K562 (cell line): ENCODE measurements around the gene SERTAD3. TPM values are rescaled to one million over a fixed set of nuclear protein-coding genes. Genes with fewer than 3 reads are reported as not detected.

Experiments
- CBFA2T3 ChIP-seq: fragments of 450-650 bp; IDR thresholded peaks from 2 replicates; pipeline ENCODE4 v1.6.1; 2017
- CBX8 ChIP-seq: fragments of 200-600 bp; sonication (generic); IDR thresholded peaks from 2 replicates; pipeline ENCODE4 v1.6.1; 2012; ENCODE audit warnings: borderline replicate concordance, mixed run types, low read depth, mild to moderate bottlenecking, moderate library complexity, mixed read lengths, low read length, control low read depth, inconsistent platforms; ENCODE audit not compliant: poor library complexity, severe bottlenecking; ENCODE audit errors: extremely low read depth
- DPF2 ChIP-seq: fragments of 450-650 bp; IDR thresholded peaks from 2 replicates; pipeline ENCODE4 v1.6.1; 2016
- EGR1 ChIP-seq: fragments of 450-650 bp; conservative IDR thresholded peaks from 2 replicates; pipeline ENCODE4 v1.6.1; 2017; ENCODE audit warnings: mild to moderate bottlenecking
- EP300 ChIP-seq: IDR thresholded peaks from 2 replicates; pipeline ENCODE4 v1.6.1; 2012; ENCODE audit warnings: low read length, improper control_type of control experiment
- IFI16 ChIP-seq: fragments of 250-450 bp; sonication (Bioruptor Pico); IDR thresholded peaks from 2 replicates; pipeline ENCODE4 v2.1.2; 2022; ENCODE audit warnings: mild to moderate bottlenecking, inconsistent platforms
- KDM1A ChIP-seq, 2 experiments: fragments of 450-650 bp; IDR thresholded peaks; 2 replicates each; pipeline ENCODE4 v1.6.1; 2016; ENCODE audit warnings: mild to moderate bottlenecking in 2 of 2
- KLF16 ChIP-seq: IDR thresholded peaks from 2 replicates; pipeline ENCODE4 v1.6.1; 2016; ENCODE audit warnings: antibody characterized with exemption
- LEF1 ChIP-seq: fragments of 450-650 bp; IDR thresholded peaks from 2 replicates; pipeline ENCODE4 v1.6.1; 2016; ENCODE audit warnings: mild to moderate bottlenecking
- MAZ ChIP-seq, 2 experiments: fragments of 450-650 bp in 1 of 2; sonication (generic) in 1 of 2; formaldehyde crosslinking; IDR thresholded peaks in 1 of 2; conservative IDR thresholded peaks in 1 of 2; 2 replicates each; pipeline versions ENCODE4 v1.4.0 to v1.5.0; 2020; ENCODE audit warnings: mild to moderate bottlenecking in 1 of 2, missing genetic modification reagents in 1 of 2
- MCM7 ChIP-seq, 2 experiments: fragments of 450-650 bp; IDR thresholded peaks; 2 replicates each; pipeline ENCODE4 v1.6.1; 2016 to 2018
- PHB2 ChIP-seq: fragments of 450-650 bp; IDR thresholded peaks from 2 replicates; pipeline ENCODE4 v1.6.1; 2017; ENCODE audit warnings: low read depth
- RAD21 ChIP-seq, 2 experiments: fragments of 250-450 bp in 1 of 2; fragments of 450-650 bp in 1 of 2; sonication (Bioruptor Pico) in 1 of 2; formaldehyde crosslinking in 1 of 2; IDR thresholded peaks in 1 of 2; conservative IDR thresholded peaks in 1 of 2; 2 replicates each; pipeline versions ENCODE4 v1.4.0 to v1.8.0; 2020 to 2022; ENCODE audit warnings: mild to moderate bottlenecking in 2 of 2, moderate library complexity in 1 of 2
- RCOR1 ChIP-seq, 2 experiments: IDR thresholded peaks; 2 replicates each; pipeline ENCODE4 v1.6.1; 2012; ENCODE audit warnings: low read depth in 2 of 2, low read length in 2 of 2, borderline replicate concordance in 1 of 2, improper control_type of control experiment in 1 of 2
- SMAD3 ChIP-seq: fragments of 450-650 bp; formaldehyde crosslinking; conservative IDR thresholded peaks from 2 replicates; pipeline ENCODE4 v1.4.0; 2020; ENCODE audit warnings: mild to moderate bottlenecking
- TBL1XR1 ChIP-seq, 2 experiments: IDR thresholded peaks; 2 replicates each; pipeline ENCODE4 v1.6.1; 2012; ENCODE audit warnings: improper control_type of control experiment in 2 of 2, low read length in 2 of 2, mild to moderate bottlenecking in 1 of 2
- ZBTB7A ChIP-seq: IDR thresholded peaks from 2 replicates; pipeline ENCODE4 v1.6.1; 2011; ENCODE audit warnings: low read depth, mild to moderate bottlenecking, low read length, moderate library complexity, borderline replicate concordance; ENCODE audit not compliant: control insufficient read depth
- ZNF507 ChIP-seq: conservative IDR thresholded peaks from 2 replicates; pipeline ENCODE4 v1.6.1; 2017; ENCODE audit warnings: missing genetic modification characterization, missing compliant biosample characterization
- ZNF592 ChIP-seq: fragments of 450-650 bp; IDR thresholded peaks from 2 replicates; pipeline ENCODE4 v1.6.1; 2017; ENCODE audit warnings: antibody characterized with exemption, mild to moderate bottlenecking
- ZNF695 ChIP-seq: fragments of 450-650 bp; formaldehyde crosslinking; IDR thresholded peaks from 2 replicates; pipeline ENCODE4 v1.4.0; 2020; ENCODE audit warnings: mild to moderate bottlenecking, moderate library complexity
- polyA plus RNA-seq, 8 experiments: library from polyadenylated mRNA; depleted of rRNA in 4 of 8; stranded (reverse) in 5 of 8; unstranded in 3 of 8; fragments of >200 nt; fragmentation: Nextera tagmentation in 2 of 8; fragmentation: Illumina TruSeq in 1 of 8; extraction: Ambion mirVana in 2 of 8; extraction: Trizol in 1 of 8; gene quantifications; 2 replicates each; pipeline versions ENCODE4 v1.2.1 to v1.2.3, GENCODE V29; 2011 to 2014; ENCODE audit warnings: inconsistent platforms in 1 of 8, missing spikeins in 1 of 8
- total RNA-seq, 7 experiments: library from RNA; depleted of rRNA in 6 of 7; stranded (reverse); fragments of >200 nt in 6 of 7; fragmentation: Illumina TruSeq in 2 of 7; extraction: Trizol in 2 of 7; gene quantifications; 2 replicates each; pipeline versions ENCODE4 v1.2.1 to v1.2.3, GENCODE V29; 2011 to 2021; ENCODE audit warnings: low replicate concordance in 1 of 7
- TF ChIP-seq, protein P1 (sequence below): fragments of 450-650 bp; IDR thresholded peaks from 2 replicates; pipeline ENCODE4 v1.6.1; 2016
- TF ChIP-seq, protein P2 (sequence below): sonication (generic); formaldehyde crosslinking; IDR thresholded peaks from 2 replicates; pipeline ENCODE4 v1.8.0; 2022; ENCODE audit warnings: missing genetic modification reagents, mild to moderate bottlenecking, moderate library complexity, borderline replicate concordance
- TF ChIP-seq, protein P3 (sequence below): sonication (generic); formaldehyde crosslinking; IDR thresholded peaks from 2 replicates; pipeline ENCODE4 v1.8.0; 2022; ENCODE audit warnings: mild to moderate bottlenecking, missing genetic modification reagents

SERTAD3 gene
- total and polyA plus RNA-seq, 9 of the 15 experiments (the other 6 are each of a cell fraction or from before 2014, with no cell fraction given): 5.4 to 28.9 (median 17.5) TPM

DNA sequence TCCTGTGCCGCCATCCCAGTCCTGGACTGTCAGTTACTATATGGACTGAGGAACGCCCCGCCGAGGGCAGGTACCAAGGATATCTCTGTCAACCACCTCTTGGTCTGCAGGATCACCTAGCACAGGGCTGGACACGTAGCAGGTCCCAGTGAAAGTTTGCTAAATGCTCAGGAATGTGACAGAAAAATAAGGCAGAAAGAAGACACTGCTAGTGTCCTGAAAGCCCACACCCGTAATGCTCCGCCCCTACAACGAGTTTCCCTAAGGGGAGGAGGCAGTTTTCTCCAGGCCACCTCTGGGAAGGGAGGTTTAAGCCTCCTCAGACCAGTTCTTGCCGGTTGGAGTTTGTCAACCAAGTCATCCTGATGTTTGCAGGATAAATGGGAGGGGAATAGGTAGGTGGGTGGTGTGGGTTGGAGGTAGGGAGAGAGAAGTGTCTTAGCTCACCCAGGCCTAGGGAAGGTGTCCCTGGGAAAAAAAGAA, 1.7 kb upstream of the SERTAD3 start (continued):
- TF ChIP-seq MAZ (CRISPR knock-in tag; conservative IDR thresholded peaks at IDR 0.05 in 1 of 2, IDR thresholded peaks at IDR 0.05 in 1 of 2) (peak in 1 of 2 experiments; percentile 23; a peak in 3 of 4 replicates), CBX8 (no peak), RCOR1 (IDR thresholded peaks at IDR 0.05; ENCODE audit: borderline replicate concordance in 1 of 2, low read depth in 2 of 2, low read length in 2 of 2) (peak in 1 of 2 experiments; percentile 53; a peak in 1 of 4 replicates), LEF1 (peak; percentile 95), PHB2 (no peak), RAD21 (CRISPR knock-in tag; conservative IDR thresholded peaks at IDR 0.05 in 1 of 2, IDR thresholded peaks at IDR 0.05 in 1 of 2) (0 out of 4 replicates have a peak, but pooled peaks of 1 of the 2 experiments have one; percentile 13), MCM7 (IDR thresholded peaks at IDR 0.05) (no peak), DPF2 (peak; percentile 74), KDM1A (IDR thresholded peaks at IDR 0.05) (peak in 1 of 2 experiments; percentile 56; a peak in 1 of 4 replicates), EGR1 (peak; percentile 94), EP300 (peak; percentile 59), ZBTB7A (peak; percentile 19; the same call in 1 of the 2 replicates), TBL1XR1 (IDR thresholded peaks at IDR 0.05; ENCODE audit: low read length in 2 of 2) (no peak), ZNF507 (no peak), CBFA2T3 (no peak), ZNF695 (CRISPR knock-in tag) (no peak), ZNF592 (peak; percentile 29; the same call in 1 of the 2 replicates), SMAD3 (CRISPR knock-in tag) (no peak), IFI16 (no peak), KLF16 (peak; percentile 100)
- TF ChIP-seq, protein P1, sequence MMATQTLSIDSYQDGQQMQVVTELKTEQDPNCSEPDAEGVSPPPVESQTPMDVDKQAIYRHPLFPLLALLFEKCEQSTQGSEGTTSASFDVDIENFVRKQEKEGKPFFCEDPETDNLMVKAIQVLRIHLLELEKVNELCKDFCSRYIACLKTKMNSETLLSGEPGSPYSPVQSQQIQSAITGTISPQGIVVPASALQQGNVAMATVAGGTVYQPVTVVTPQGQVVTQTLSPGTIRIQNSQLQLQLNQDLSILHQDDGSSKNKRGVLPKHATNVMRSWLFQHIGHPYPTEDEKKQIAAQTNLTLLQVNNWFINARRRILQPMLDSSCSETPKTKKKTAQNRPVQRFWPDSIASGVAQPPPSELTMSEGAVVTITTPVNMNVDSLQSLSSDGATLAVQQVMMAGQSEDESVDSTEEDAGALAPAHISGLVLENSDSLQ: peak; percentile 54
- TF ChIP-seq, protein P2, sequence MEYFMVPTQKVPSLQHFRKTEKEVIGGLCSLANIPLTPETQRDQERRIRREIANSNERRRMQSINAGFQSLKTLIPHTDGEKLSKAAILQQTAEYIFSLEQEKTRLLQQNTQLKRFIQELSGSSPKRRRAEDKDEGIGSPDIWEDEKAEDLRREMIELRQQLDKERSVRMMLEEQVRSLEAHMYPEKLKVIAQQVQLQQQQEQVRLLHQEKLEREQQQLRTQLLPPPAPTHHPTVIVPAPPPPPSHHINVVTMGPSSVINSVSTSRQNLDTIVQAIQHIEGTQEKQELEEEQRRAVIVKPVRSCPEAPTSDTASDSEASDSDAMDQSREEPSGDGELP: 0 out of 2 replicates have a peak, but pooled peaks have one; percentile 8
- TF ChIP-seq, protein P3, sequence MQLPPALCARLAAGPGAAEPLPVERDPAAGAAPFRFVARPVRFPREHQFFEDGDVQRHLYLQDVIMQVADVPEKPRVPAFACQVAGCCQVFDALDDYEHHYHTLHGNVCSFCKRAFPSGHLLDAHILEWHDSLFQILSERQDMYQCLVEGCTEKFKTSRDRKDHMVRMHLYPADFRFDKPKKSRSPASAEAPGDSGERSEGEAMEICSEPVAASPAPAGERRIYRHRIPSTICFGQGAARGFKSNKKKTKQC (CRISPR knock-in tag): peak; percentile 31; the same call in 1 of the 2 replicates
